Omental fat pad (tissue), 4 donors: Measurements from ENCODE around the gene ATG5. TPM values are rescaled to one million over a fixed set of nuclear protein-coding genes. Genes with fewer than 3 reads are reported as not detected.

Source experiments
- ATAC-seq: fragments of 150-250 bp; one replicate; pipeline ENCODE4 v1.9.1; 2016; ENCODE audit warnings: mild to moderate bottlenecking, moderate library complexity; ENCODE audit not compliant: low FRiP score
- DNase-seq: peaks from one replicate; pipeline ENCODE4 v3.0.0-alpha.2; 2019; ENCODE audit warnings: low spot score
- CTCF ChIP-seq, 3 donors: fragments of 450-650 bp; IDR thresholded peaks; one replicate each; pipeline ENCODE4 v1.5.1; 2016 to 2017; ENCODE audit warnings: antibody characterized with exemption in 3 of 3, mild to moderate bottlenecking in 3 of 3, moderate library complexity in 2 of 3
- total RNA-seq, 4 donors: library from RNA; depleted of rRNA; stranded (reverse); fragments of >200 nt; gene quantifications; one replicate each; pipeline ENCODE4 v1.1.0, GENCODE V29; 2016

The ATG5 gene
- total RNA-seq, result 10 to 100 TPM; 27.8 to 40.0 (median 31.8) TPM

- TF ChIP-seq CTCF (IDR thresholded peaks at IDR 0.05), result no peak
Observed at GRCh38 chr6:106325336-106326178, at the start of gene ATG5. Gene ATG5 (minus strand): TSS chr6:106325760. CDS start chr6:106316208, 9,552 bp downstream.

GRCh38 chr6:106373502-106374239 is 48.1 kb upstream of the ATG5 start:
- TF ChIP-seq CTCF (IDR thresholded peaks at IDR 0.05), result no peak
- ATAC-seq (no peak), DNase-seq (no peak)

More at GRCh38 chr6:106325336-106326178, at the start of gene ATG5:
- ATAC-seq (peak; percentile 98), DNase-seq (peak; percentile 99)

GRCh38 chr6:106372838-106373501 is 47.4 kb upstream of the ATG5 start:
- TF ChIP-seq CTCF (IDR thresholded peaks at IDR 0.05), result no peak
- ATAC-seq, result no peak
- no peak for DNase-seq

- DNase-seq (no peak), ATAC-seq (no peak)
- no peak for TF ChIP-seq CTCF (IDR thresholded peaks at IDR 0.05)
Observed at GRCh38 chr6:106370639-106371038, 45.1 kb upstream of the ATG5 start.

GRCh38 chr6:106369739-106370138 is 44.2 kb upstream of the ATG5 start:
- DNase-seq (no peak), ATAC-seq (no peak)
- TF ChIP-seq CTCF (IDR thresholded peaks at IDR 0.05), result no peak

- ATAC-seq (no peak), DNase-seq (no peak)
- no peak for TF ChIP-seq CTCF (IDR thresholded peaks at IDR 0.05)
Observed at GRCh38 chr6:106363401-106364138, 38.0 kb upstream of the ATG5 start.
